HCT116 (cell line): ENCODE results near the gene STX5. TPM values are rescaled to one million over a fixed set of nuclear protein-coding genes. Genes with fewer than 3 reads are reported as not detected.
A peak's percentile ranks its signal among the peaks of the same experiment; 100 is the strongest.

Source experiments
- ATAC-seq: fragments of 200-7000 bp; cut with Tn5 transposase; 2 replicates; pipeline ENCODE4 v1.9.1; 2020; ENCODE audit warnings: mild to moderate bottlenecking, moderate library complexity
- BruUV-seq: library from RNA; stranded (reverse); fragments of 400-500 nt; replicated peaks from 2 replicates; lab custom pipeline; 2021; lab: Mats Ljungman, UMichigan
- CTCF ChIA-PET: fragments of 300-600 bp; sonication (Branson Sonifier 250); formaldehyde crosslinking; loops from one replicate; lab custom pipeline; 2021; ENCODE audit warnings: antibody characterized with exemption; lab: Charles Lee
- POLR2A ChIA-PET: fragments of 300-600, 350-600 bp; sonication (Branson Sonifier 250); formaldehyde crosslinking; loops from one replicate; lab custom pipeline; 2021; ENCODE audit warnings: antibody characterized with exemption; lab: Charles Lee
- RAD21 ChIA-PET, 2 experiments: fragments of 300-600 bp; sonication (Branson Sonifier 250); formaldehyde crosslinking; loops; one replicate each; lab custom pipeline; 2023; ENCODE audit warnings: low total read pairs in 2 of 2; ENCODE audit not compliant: uncharacterized antibody in 2 of 2, unreplicated experiment in 2 of 2, low non-redundant PET in 1 of 2; lab: Charles Lee
- DNase-seq: peaks from one replicate; pipeline ENCODE4 v3.0.0-alpha.2; 2010; ENCODE audit warnings: low read depth, low spot score
- H2AFZ ChIP-seq: fragments of 200-600 bp; shearing (Covaris generic), sonication (generic); 2 replicates; pipeline ENCODE4 v1.6.1; 2017; ENCODE audit warnings: low read depth, mixed run types, mixed read lengths, antibody characterized with exemption, low read length; ENCODE audit not compliant: poor library complexity, severe bottlenecking
- H3K27ac ChIP-seq: 2 replicates; pipeline ENCODE4 v1.5.1; 2012; ENCODE audit warnings: low read depth, low read length
- H3K27me3 ChIP-seq: fragments of 200-600 bp; sonication (generic); 2 replicates; pipeline ENCODE4 v1.6.1; 2016; ENCODE audit warnings: mixed run types, low read length, mixed read lengths; ENCODE audit not compliant: insufficient read depth
- H3K36me3 ChIP-seq, 2 experiments: fragments of 200-500 bp in 1 of 2; fragments of 200-600 bp in 1 of 2; sonication (Bioruptor generic) in 1 of 2; sonication (generic) in 1 of 2; 2 replicates each; pipeline versions ENCODE4 v1.5.1 to v1.6.1; 2014 to 2016; ENCODE audit warnings: low read length in 2 of 2, inconsistent platforms in 1 of 2, mixed read lengths in 1 of 2, mixed run types in 1 of 2; ENCODE audit not compliant: insufficient read depth in 2 of 2, control insufficient read depth in 1 of 2
- H3K4me1 ChIP-seq, 2 experiments: fragments of 200-600 bp in 1 of 2; sonication (generic) in 1 of 2; 2 replicates each; pipeline versions ENCODE4 v1.5.1 to v1.6.1; 2012 to 2017; ENCODE audit warnings: low read length in 2 of 2, inconsistent platforms in 1 of 2, mild to moderate bottlenecking in 1 of 2, mixed read lengths in 1 of 2, mixed run types in 1 of 2, moderate library complexity in 1 of 2; ENCODE audit not compliant: insufficient read depth in 2 of 2, control insufficient read depth in 1 of 2
- H3K4me2 ChIP-seq: fragments of 200-600 bp; sonication (generic); 2 replicates; pipeline ENCODE4 v1.6.1; 2017; ENCODE audit warnings: mixed run types, low read length, mixed read lengths
- H3K4me3 ChIP-seq, 2 experiments: fragments of 200-600 bp in 1 of 2; sonication (generic) in 1 of 2; replicated peaks in 1 of 2; 2 replicates each; pipeline ENCODE4 v1.5.1; 2011 to 2016; ENCODE audit warnings: low read length in 2 of 2, control low read depth in 1 of 2, low read depth in 1 of 2, mild to moderate bottlenecking in 1 of 2, mixed read lengths in 1 of 2, mixed run types in 1 of 2
- H3K79me2 ChIP-seq: fragments of 200-600 bp; sonication (generic); 2 replicates; pipeline ENCODE4 v1.6.1; 2017; ENCODE audit warnings: mild to moderate bottlenecking, mixed run types, low read length, moderate library complexity, mixed read lengths; ENCODE audit not compliant: insufficient read depth
- H3K9ac ChIP-seq: fragments of 200-600 bp; sonication (generic); 2 replicates; pipeline ENCODE4 v1.6.1; 2016; ENCODE audit warnings: low read length, mixed read lengths
- H3K9me2 ChIP-seq: fragments of 200-600 bp; sonication (generic), shearing (Covaris generic); 2 replicates; pipeline ENCODE4 v1.6.1; 2017; ENCODE audit warnings: mixed run types, mild to moderate bottlenecking, moderate library complexity; ENCODE audit not compliant: insufficient read depth
- H3K9me3 ChIP-seq, 2 experiments: fragments of 200-500 bp in 1 of 2; fragments of 200-600 bp in 1 of 2; sonication (Bioruptor generic) in 1 of 2; sonication (generic) in 1 of 2; 2 replicates each; pipeline ENCODE4 v1.6.1; 2014 to 2017; ENCODE audit warnings: low read length in 2 of 2, mixed read lengths in 2 of 2, inconsistent platforms in 1 of 2, low read depth in 1 of 2, mild to moderate bottlenecking in 1 of 2, mixed run types in 1 of 2, moderate library complexity in 1 of 2; ENCODE audit not compliant: control insufficient read depth in 1 of 2, insufficient read depth in 1 of 2
- H4K20me1 ChIP-seq: fragments of 200-600 bp; sonication (generic), shearing (Covaris generic); 2 replicates; pipeline ENCODE4 v1.6.1; 2017; ENCODE audit warnings: mixed run types, mild to moderate bottlenecking, moderate library complexity; ENCODE audit not compliant: insufficient read depth
- CBX3 ChIP-seq: IDR thresholded peaks from 2 replicates; pipeline ENCODE4 v1.6.1; 2012; ENCODE audit warnings: low read depth
- EGR1 ChIP-seq: IDR thresholded peaks from 2 replicates; pipeline ENCODE4 v1.6.1; 2012; ENCODE audit warnings: low read depth
- FOSL1 ChIP-seq: IDR thresholded peaks from 2 replicates; pipeline ENCODE4 v1.6.1; 2012; ENCODE audit warnings: low read depth
- JUND ChIP-seq: IDR thresholded peaks from 2 replicates; pipeline ENCODE4 v1.6.1; 2012
- POLR2A ChIP-seq: IDR thresholded peaks from 2 replicates; pipeline ENCODE4 v1.7.0; 2011; ENCODE audit warnings: borderline replicate concordance; ENCODE audit not compliant: insufficient read depth, insufficient read length; ENCODE audit errors: extremely low read depth
- POLR2AphosphoS5 ChIP-seq: IDR thresholded peaks from 2 replicates; pipeline ENCODE4 v1.6.1; 2011; ENCODE audit warnings: mild to moderate bottlenecking, low read depth, low read length, moderate library complexity
- RAD21 ChIP-seq: IDR thresholded peaks from 2 replicates; pipeline ENCODE4 v1.6.1; 2012; ENCODE audit warnings: low read depth, mild to moderate bottlenecking
- SRF ChIP-seq: IDR thresholded peaks from 2 replicates; pipeline ENCODE4 v1.6.1; 2012; ENCODE audit warnings: low read depth
- TCF7L2 ChIP-seq: IDR thresholded peaks from 2 replicates; pipeline ENCODE4 v1.7.0; 2011; ENCODE audit warnings: borderline replicate concordance, inconsistent platforms; ENCODE audit not compliant: insufficient read depth, insufficient read length; ENCODE audit errors: extremely low read depth
- intact Hi-C: fragments of 100-400 bp; cut with micrococcal nuclease; formaldehyde crosslinking; loops from 2 replicates; pipeline ENCODE4 v1.10.0; 2022
- total RNA-seq: library from RNA; stranded (reverse); gene quantifications from one replicate; pipeline ENCODE4 v1.2.1, GENCODE V29; 2021; ENCODE audit not compliant: unreplicated experiment
- TF ChIP-seq, protein P1 (sequence below), 3 experiments: fragments of 200-600 bp in 1 of 3; sonication (generic) in 1 of 3; IDR thresholded peaks in 2 of 3; conservative IDR thresholded peaks in 1 of 3; 2 replicates each; pipeline ENCODE4 v1.5.1; 2012 to 2017; ENCODE audit warnings: low read depth in 2 of 3, low read length in 2 of 3, antibody characterized with exemption in 1 of 3, borderline replicate concordance in 1 of 3, control low read depth in 1 of 3, mild to moderate bottlenecking in 1 of 3, mixed read lengths in 1 of 3, mixed run types in 1 of 3, moderate library complexity in 1 of 3; ENCODE audit not compliant: insufficient read depth in 1 of 3
- TF ChIP-seq, protein P2 (sequence below): IDR thresholded peaks from 2 replicates; pipeline ENCODE4 v1.6.1; 2012; ENCODE audit warnings: low read depth

STX5 gene
- total RNA-seq, 1 experiment from 2014 or later, result 29.5 TPM

DNA sequence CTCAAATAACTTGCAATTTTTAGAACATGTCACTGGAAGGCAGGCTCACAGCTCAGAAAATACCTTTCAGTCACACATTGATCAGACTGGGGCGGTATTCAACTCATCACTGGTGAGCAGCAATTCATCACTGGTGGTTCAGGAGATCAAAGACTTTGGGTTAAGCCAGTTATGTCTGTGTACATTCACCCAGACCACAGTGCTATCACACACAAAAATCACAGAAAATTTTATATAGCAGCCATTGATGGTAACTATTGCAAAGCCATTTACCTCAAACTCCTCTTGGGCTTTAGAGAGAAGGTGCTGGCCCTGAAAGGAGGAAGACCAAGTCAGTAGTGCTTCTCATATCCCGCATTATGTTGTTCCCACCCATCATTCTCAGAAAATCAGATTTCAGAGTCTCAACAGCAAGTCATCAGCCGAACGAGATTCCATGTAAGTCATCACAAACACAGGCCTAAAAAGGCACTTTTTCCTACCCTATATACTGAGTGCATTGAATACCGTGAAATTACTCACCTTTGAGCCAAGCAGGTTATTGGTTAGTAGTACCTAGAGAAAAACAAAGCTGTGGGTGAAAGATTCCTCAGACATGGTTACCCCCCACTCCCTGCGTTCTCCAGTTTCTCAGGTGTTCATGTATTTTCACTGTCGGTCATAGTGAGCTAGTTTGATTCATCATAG lies 21.6 kb upstream of the STX5 start (continued):
- TF ChIP-seq, protein P1, sequence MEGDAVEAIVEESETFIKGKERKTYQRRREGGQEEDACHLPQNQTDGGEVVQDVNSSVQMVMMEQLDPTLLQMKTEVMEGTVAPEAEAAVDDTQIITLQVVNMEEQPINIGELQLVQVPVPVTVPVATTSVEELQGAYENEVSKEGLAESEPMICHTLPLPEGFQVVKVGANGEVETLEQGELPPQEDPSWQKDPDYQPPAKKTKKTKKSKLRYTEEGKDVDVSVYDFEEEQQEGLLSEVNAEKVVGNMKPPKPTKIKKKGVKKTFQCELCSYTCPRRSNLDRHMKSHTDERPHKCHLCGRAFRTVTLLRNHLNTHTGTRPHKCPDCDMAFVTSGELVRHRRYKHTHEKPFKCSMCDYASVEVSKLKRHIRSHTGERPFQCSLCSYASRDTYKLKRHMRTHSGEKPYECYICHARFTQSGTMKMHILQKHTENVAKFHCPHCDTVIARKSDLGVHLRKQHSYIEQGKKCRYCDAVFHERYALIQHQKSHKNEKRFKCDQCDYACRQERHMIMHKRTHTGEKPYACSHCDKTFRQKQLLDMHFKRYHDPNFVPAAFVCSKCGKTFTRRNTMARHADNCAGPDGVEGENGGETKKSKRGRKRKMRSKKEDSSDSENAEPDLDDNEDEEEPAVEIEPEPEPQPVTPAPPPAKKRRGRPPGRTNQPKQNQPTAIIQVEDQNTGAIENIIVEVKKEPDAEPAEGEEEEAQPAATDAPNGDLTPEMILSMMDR (IDR thresholded peaks at IDR 0.05 in 2 of 3, conservative IDR thresholded peaks at IDR 0.05 in 1 of 3; ENCODE audit: borderline replicate concordance in 1 of 3, insufficient read depth in 1 of 3, low read depth in 2 of 3, low read length in 2 of 3), result no peak
- TF ChIP-seq RAD21 (no peak), SRF (no peak), CBX3 (no peak), EGR1 (no peak), JUND (no peak), POLR2A (no peak), TCF7L2 (no peak), FOSL1 (no peak)

DNA sequence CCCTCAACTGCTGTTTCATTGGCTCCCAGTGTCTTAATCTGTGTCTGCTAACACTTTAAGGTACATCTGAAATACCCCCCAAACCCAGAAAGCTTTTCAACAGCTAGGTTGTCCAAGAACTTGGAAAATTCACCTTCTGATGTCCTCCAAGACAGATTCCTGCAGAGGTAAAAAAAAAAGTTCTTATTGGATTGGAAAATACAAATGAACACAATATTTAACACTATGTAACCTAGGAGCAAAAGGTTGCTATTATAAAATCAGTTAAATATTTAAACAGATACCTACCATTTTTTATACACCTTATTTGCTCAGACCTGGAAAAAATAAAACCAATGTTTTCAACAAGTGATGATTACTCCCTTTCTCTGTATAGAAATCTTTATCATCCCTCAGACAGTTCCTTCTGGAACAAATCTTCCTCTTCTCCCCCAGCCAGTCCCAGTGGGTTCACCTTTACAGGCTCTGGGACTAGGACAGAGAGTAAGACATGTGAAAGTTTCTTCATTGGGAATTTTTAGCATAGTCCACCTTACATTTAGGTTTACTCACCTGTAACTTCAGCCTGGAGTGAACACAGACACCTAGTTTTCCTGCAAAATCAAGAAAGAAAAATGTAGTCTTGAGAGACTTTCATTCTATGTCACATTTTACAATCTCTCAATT lies 20.8 kb upstream of the STX5 start:
- no peak for DNase-seq
- Histone ChIP-seq H3K79me2 (peaks cover 55% of the 10 kb centered on the region), H4K20me1 (peaks cover 33% of the 10 kb centered on the region), H3K27me3 (no peaks in the 10 kb centered on the region), H3K9me3 (no peaks in the 10 kb centered on the region), H2AFZ (no peak overlapping the region), H3K36me3 (peaks cover 31 to 38% of the 10 kb centered on the region in 2 experiments), H3K4me2 (peak overlapping the region; percentile 87), H3K9me2 (no peaks in the 10 kb centered on the region), H3K4me1 (peaks cover 38 to 69% of the 10 kb centered on the region in 2 experiments), H3K27ac (peak overlapping the region; percentile 85), H3K9ac (peak overlapping the region; percentile 94)
- POLR2A ChIA-PET, result interaction anchor here (0.7 to 9.9 kb wide), 10 partner anchors 9 to 261 kb away, joined by 3 to 343 read pairs (median 7); partner anchors contain the start of genes SLC3A2, STX5, TUT1 and UQCC3
- CTCF ChIA-PET, result no interaction called here
- TF ChIP-seq POLR2AphosphoS5 (peak; percentile 35), SRF (no peak), FOSL1 (no peak)
- TF ChIP-seq, protein P2, sequence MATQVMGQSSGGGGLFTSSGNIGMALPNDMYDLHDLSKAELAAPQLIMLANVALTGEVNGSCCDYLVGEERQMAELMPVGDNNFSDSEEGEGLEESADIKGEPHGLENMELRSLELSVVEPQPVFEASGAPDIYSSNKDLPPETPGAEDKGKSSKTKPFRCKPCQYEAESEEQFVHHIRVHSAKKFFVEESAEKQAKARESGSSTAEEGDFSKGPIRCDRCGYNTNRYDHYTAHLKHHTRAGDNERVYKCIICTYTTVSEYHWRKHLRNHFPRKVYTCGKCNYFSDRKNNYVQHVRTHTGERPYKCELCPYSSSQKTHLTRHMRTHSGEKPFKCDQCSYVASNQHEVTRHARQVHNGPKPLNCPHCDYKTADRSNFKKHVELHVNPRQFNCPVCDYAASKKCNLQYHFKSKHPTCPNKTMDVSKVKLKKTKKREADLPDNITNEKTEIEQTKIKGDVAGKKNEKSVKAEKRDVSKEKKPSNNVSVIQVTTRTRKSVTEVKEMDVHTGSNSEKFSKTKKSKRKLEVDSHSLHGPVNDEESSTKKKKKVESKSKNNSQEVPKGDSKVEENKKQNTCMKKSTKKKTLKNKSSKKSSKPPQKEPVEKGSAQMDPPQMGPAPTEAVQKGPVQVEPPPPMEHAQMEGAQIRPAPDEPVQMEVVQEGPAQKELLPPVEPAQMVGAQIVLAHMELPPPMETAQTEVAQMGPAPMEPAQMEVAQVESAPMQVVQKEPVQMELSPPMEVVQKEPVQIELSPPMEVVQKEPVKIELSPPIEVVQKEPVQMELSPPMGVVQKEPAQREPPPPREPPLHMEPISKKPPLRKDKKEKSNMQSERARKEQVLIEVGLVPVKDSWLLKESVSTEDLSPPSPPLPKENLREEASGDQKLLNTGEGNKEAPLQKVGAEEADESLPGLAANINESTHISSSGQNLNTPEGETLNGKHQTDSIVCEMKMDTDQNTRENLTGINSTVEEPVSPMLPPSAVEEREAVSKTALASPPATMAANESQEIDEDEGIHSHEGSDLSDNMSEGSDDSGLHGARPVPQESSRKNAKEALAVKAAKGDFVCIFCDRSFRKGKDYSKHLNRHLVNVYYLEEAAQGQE, result no peak
- TF ChIP-seq, all 23 proteins: peak for 1
- ATAC-seq, result no peak
- intact Hi-C loops, result no loop called here
- RAD21 ChIA-PET, result no interaction called here
- no peak overlapping the region for H3K4me3 ChIP-seq
- no TSS peak for BruUV-seq
